ENCODE measurements around the gene PTH2. TPM values are rescaled to one million over a fixed set of nuclear protein-coding genes. Genes with fewer than 3 reads are reported as not detected.

PTH2 gene
- total RNA-seq, 2 donors from 2014 or later = not detected

DNA sequence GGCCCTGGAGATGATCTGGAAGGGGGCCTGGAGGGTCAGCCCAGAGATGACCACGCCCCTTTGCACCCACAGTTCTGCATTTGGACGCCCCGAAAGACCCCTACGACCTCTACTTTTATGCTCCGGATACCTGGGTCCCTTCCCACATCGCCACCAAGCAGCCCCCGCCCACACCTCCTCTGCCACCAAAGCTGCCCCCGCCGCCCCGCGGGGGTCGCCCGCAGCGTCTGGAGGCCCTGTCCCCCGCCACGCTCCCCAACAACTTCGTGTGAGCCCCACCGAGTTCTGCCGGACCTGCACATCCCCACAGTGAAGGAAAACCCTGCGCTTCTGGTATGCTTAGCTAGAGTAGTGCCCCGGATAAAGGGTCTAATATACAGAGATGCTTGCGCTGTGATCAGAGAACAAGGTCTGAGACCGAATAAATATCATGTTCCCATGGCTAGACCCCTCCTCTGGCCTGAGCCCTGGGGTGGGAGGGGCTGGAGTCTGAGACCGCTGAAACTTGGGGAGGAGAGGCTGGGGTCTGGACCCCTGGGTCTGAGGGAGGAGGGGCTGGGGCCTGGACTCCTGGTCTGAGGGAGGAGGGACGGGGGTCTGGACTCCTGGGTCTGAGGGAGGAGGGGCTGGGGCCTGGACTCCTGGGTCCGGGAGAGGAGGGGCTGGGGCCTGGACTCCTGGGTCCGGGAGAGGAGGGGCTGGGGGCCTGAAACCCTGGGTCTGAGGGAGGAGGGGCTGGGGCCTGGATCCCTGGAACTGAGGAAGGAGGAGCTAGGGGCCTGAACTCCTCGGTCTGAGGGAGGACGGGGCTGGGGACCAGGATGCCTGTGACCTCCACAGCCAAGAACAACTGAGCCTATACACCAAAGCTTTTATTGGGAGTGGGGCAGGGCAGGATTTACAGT is 5.6 kb upstream of the PTH2 start:
- Histone ChIP-seq H3K4me3 (no peak overlapping the region), H3K36me3 (no peaks in the 10 kb centered on the region), H3K27ac (no peak overlapping the region), H3K9me3 (no peaks in the 10 kb centered on the region), H3K27me3 (peaks cover 72% of the 10 kb centered on the region), H3K4me1 (peaks cover 4% of the 10 kb centered on the region), H3K9ac (ENCODE audit: low read depth in 2 of 2, low read length in 2 of 2) (no peak overlapping the region)
- TF ChIP-seq, protein P1, sequence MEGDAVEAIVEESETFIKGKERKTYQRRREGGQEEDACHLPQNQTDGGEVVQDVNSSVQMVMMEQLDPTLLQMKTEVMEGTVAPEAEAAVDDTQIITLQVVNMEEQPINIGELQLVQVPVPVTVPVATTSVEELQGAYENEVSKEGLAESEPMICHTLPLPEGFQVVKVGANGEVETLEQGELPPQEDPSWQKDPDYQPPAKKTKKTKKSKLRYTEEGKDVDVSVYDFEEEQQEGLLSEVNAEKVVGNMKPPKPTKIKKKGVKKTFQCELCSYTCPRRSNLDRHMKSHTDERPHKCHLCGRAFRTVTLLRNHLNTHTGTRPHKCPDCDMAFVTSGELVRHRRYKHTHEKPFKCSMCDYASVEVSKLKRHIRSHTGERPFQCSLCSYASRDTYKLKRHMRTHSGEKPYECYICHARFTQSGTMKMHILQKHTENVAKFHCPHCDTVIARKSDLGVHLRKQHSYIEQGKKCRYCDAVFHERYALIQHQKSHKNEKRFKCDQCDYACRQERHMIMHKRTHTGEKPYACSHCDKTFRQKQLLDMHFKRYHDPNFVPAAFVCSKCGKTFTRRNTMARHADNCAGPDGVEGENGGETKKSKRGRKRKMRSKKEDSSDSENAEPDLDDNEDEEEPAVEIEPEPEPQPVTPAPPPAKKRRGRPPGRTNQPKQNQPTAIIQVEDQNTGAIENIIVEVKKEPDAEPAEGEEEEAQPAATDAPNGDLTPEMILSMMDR (IDR thresholded peaks at IDR 0.05) = no peak
- intact Hi-C loops (cut with DNase I) = no loop called here
- DNase-seq = no peak

DNA sequence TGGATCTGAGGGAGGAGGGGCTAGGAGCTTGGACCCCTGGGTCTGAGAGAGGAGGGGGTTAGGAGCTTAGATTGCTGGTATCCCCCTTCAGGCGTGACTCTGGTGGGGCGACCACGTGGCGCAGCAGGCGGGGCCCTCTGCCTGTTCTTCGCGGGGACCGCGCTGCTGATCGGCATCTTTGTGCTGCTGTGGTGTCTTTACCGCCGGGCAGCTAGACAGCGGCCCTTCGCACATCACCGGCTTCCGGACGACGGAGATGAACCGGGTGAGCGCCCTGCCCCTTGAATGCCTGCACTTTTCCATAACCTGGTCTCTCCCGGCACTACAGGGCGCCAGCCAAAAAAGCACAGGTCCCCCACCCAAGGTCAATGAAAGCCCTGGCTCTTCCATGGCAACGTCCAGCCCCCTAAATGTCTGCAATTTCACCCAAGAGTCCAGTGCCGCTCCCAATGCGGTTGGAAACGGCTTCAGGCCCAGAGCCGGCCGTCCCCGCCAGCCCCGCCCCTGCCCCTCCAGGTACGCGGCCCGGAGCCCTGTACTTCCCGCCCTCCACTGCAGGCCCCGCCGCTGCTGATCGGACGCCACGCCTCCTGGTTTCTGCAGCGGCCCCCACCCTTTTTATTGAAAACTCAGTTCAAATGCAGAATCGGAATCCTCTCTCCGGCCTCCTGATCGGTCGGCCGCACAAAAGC is 4.8 kb upstream of the PTH2 start:
- TF ChIP-seq, protein P1 (IDR thresholded peaks at IDR 0.05) = no peak
- Histone ChIP-seq H3K27ac (no peak overlapping the region), H3K4me3 (no peak overlapping the region), H3K9me3 (no peaks in the 10 kb centered on the region), H3K4me1 (peaks cover 4% of the 10 kb centered on the region), H3K27me3 (peaks cover 72% of the 10 kb centered on the region), H3K36me3 (no peaks in the 10 kb centered on the region), H3K9ac (ENCODE audit: low read depth in 2 of 2, low read length in 2 of 2) (no peak overlapping the region)
- intact Hi-C loops (cut with DNase I) = no loop called here
- DNase-seq = no peak

DNA sequence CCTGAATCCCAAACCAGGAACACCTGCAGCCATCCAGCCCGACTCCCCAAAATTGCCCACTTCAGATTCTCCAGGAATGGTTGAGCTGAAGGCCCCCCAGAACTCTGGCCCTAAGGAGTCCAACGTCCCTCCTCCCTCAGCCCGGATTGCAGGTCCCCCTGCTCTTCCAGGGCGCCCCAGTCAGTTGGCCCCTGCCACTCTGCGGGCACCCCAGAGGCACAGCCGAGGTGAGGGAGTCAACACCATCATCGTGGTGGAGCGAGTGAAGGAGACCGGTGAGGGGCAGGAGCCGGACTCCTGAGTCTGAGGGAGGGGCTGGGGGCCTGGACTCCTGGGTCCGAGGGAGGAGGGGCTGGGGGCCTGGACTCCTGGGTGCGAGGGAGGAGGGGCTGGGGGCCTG is 4.1 kb upstream of the PTH2 start:
- H3K27ac ChIP-seq = no peak overlapping the region

GRCh38 chr19:49425922-49426592 is 2.8 kb upstream of the PTH2 start:
- Histone ChIP-seq H3K9me3 (no peaks in the 10 kb centered on the region), H3K27me3 (peaks cover 77% of the 10 kb centered on the region), H3K9ac (ENCODE audit: low read depth in 2 of 2, low read length in 2 of 2) (no peak overlapping the region), H3K4me1 (peaks cover 8% of the 10 kb centered on the region), H3K36me3 (no peaks in the 10 kb centered on the region), H3K4me3 (no peak overlapping the region), H3K27ac (no peak overlapping the region)
- TF ChIP-seq, protein P1 (IDR thresholded peaks at IDR 0.05) = no peak
- intact Hi-C loops (cut with DNase I) = no loop called here
- DNase-seq = no peak

More for the DNA sequence above, 4.1 kb upstream of the PTH2 start:
- Histone ChIP-seq H3K9ac (ENCODE audit: low read depth in 2 of 2, low read length in 2 of 2) (no peak overlapping the region), H3K9me3 (no peaks in the 10 kb centered on the region), H3K36me3 (no peaks in the 10 kb centered on the region), H3K4me3 (no peak overlapping the region), H3K4me1 (peaks cover 8% of the 10 kb centered on the region), H3K27me3 (peaks cover 72% of the 10 kb centered on the region)
- intact Hi-C loops (cut with DNase I) = no loop called here
- TF ChIP-seq, protein P1 (IDR thresholded peaks at IDR 0.05) = no peak
- DNase-seq = no peak

GRCh38 chr19:49425178-49425577 is 1.9 kb upstream of the PTH2 start, which contains the start of gene GFY:
Gene GFY, plus strand, starts transcription at chr19:49425388. Its CDS starts 1,043 bp downstream, at chr19:49426431.
- H3K9ac ChIP-seq (ENCODE audit: low read depth in 2 of 2, low read length in 2 of 2) = no peak within 1 kb of the TSS
- intact Hi-C loops (cut with DNase I) = no loop called here

More at GRCh38 chr19:49425178-49425577, 1.9 kb upstream of the PTH2 start, which contains the start of gene GFY:
- Histone ChIP-seq H3K4me1 (peaks cover 8% of the 10 kb centered on the region), H3K36me3 (no peaks in the 10 kb centered on the region), H3K27ac (no peak within 1 kb of the TSS), H3K9me3 (no peaks in the 10 kb centered on the region), H3K4me3 (no peak within 1 kb of the TSS), H3K27me3 (peaks cover 81% of the 10 kb centered on the region)
- no peak for DNase-seq
- TF ChIP-seq, protein P1 (IDR thresholded peaks at IDR 0.05) = no peak
